OCI-LY7 (cell line): Measurements from ENCODE around the gene MEIS2.

Source experiments
- CTCF ChIP-seq: fragments of 200-600 bp; sonication (generic); conservative IDR thresholded peaks from 2 replicates; pipeline ENCODE4 v1.5.1; 2014; ENCODE audit warnings: mild to moderate bottlenecking, antibody characterized with exemption, low read length, moderate library complexity, mixed read lengths
- EZH2phosphoT487 ChIP-seq: fragments of 200-600 bp; sonication (generic); IDR thresholded peaks from 2 replicates; pipeline ENCODE4 v1.6.1; 2018; ENCODE audit warnings: low read depth, borderline replicate concordance, mild to moderate bottlenecking, mixed run types, antibody characterized with exemption, low read length, moderate library complexity, mixed read lengths

- TF ChIP-seq CTCF (no peak), EZH2phosphoT487 (no peak)
Measured at GRCh38 chr15:36877796-36878683, 222.3 kb downstream of the MEIS2 start.
